Measurements from ENCODE around the gene SYNE1. TPM values are rescaled to one million over a fixed set of nuclear protein-coding genes. Genes with fewer than 3 reads are reported as not detected.

Gene SYNE1
- total RNA-seq, 1 donor: 143 TPM

- H3K27me3 ChIP-seq (ENCODE audit: insufficient read depth, low read length): no peaks in the 10 kb centered on the region
- no peaks in the 10 kb centered on the region for H3K4me1 ChIP-seq (ENCODE audit: insufficient read depth, low read length)
- no peaks in the 10 kb centered on the region for H3K9me3 ChIP-seq (ENCODE audit: low read depth, low read length)
- H3K4me3 ChIP-seq (ENCODE audit: low read length): no peak overlapping the region
Observed at GRCh38 chr6:152380351-152380767, 256.8 kb downstream of the SYNE1 start.

GRCh38 chr6:152379423-152379822, 257.7 kb downstream of the SYNE1 start:
- Histone ChIP-seq H3K4me3 (ENCODE audit: low read length) (no peak overlapping the region), H3K9me3 (ENCODE audit: low read depth, low read length) (no peaks in the 10 kb centered on the region), H3K27me3 (ENCODE audit: insufficient read depth, low read length) (no peaks in the 10 kb centered on the region)

GRCh38 chr6:152378169-152378568, 259.0 kb downstream of the SYNE1 start:
- no peaks in the 10 kb centered on the region for H3K4me1 ChIP-seq (ENCODE audit: insufficient read depth, low read length)
- no peaks in the 10 kb centered on the region for H3K9me3 ChIP-seq (ENCODE audit: low read depth, low read length)
- H3K4me3 ChIP-seq (ENCODE audit: low read length): no peak overlapping the region
- no peaks in the 10 kb centered on the region for H3K27me3 ChIP-seq (ENCODE audit: insufficient read depth, low read length)

More at GRCh38 chr6:152379423-152379822, 257.7 kb downstream of the SYNE1 start:
- H3K4me1 ChIP-seq (ENCODE audit: insufficient read depth, low read length): no peaks in the 10 kb centered on the region

GRCh38 chr6:152375197-152375596, 262.0 kb downstream of the SYNE1 start:
- Histone ChIP-seq H3K4me3 (ENCODE audit: low read length) (no peak overlapping the region), H3K4me1 (ENCODE audit: insufficient read depth, low read length) (no peaks in the 10 kb centered on the region), H3K27me3 (ENCODE audit: insufficient read depth, low read length) (no peaks in the 10 kb centered on the region), H3K9me3 (ENCODE audit: low read depth, low read length) (no peaks in the 10 kb centered on the region)

GRCh38 chr6:152372945-152373344, 264.2 kb downstream of the SYNE1 start:
- no peaks in the 10 kb centered on the region for H3K27me3 ChIP-seq (ENCODE audit: insufficient read depth, low read length)
- no peaks in the 10 kb centered on the region for H3K9me3 ChIP-seq (ENCODE audit: low read depth, low read length)
- H3K4me1 ChIP-seq (ENCODE audit: insufficient read depth, low read length): no peaks in the 10 kb centered on the region
- H3K4me3 ChIP-seq (ENCODE audit: low read length): no peak overlapping the region

GRCh38 chr6:152371775-152372174, 265.4 kb downstream of the SYNE1 start:
- Histone ChIP-seq H3K27me3 (ENCODE audit: insufficient read depth, low read length) (no peaks in the 10 kb centered on the region), H3K4me1 (ENCODE audit: insufficient read depth, low read length) (no peaks in the 10 kb centered on the region), H3K9me3 (ENCODE audit: low read depth, low read length) (no peaks in the 10 kb centered on the region), H3K4me3 (ENCODE audit: low read length) (no peak overlapping the region)

- Histone ChIP-seq H3K4me3 (ENCODE audit: low read length) (no peak overlapping the region), H3K27me3 (ENCODE audit: insufficient read depth, low read length) (no peaks in the 10 kb centered on the region), H3K9me3 (ENCODE audit: low read depth, low read length) (no peaks in the 10 kb centered on the region), H3K4me1 (ENCODE audit: insufficient read depth, low read length) (no peaks in the 10 kb centered on the region)
Observed at GRCh38 chr6:152368751-152369624, 268.2 kb downstream of the SYNE1 start.

- Histone ChIP-seq H3K9me3 (ENCODE audit: low read depth, low read length) (no peaks in the 10 kb centered on the region), H3K4me1 (ENCODE audit: insufficient read depth, low read length) (no peaks in the 10 kb centered on the region), H3K27me3 (ENCODE audit: insufficient read depth, low read length) (no peaks in the 10 kb centered on the region), H3K4me3 (ENCODE audit: low read length) (no peak overlapping the region)
Observed at GRCh38 chr6:152364866-152365265, 272.3 kb downstream of the SYNE1 start.

GRCh38 chr6:152360034-152360433, 277.1 kb downstream of the SYNE1 start:
- Histone ChIP-seq H3K4me3 (ENCODE audit: low read length) (no peak overlapping the region), H3K27me3 (ENCODE audit: insufficient read depth, low read length) (no peaks in the 10 kb centered on the region), H3K9me3 (ENCODE audit: low read depth, low read length) (no peaks in the 10 kb centered on the region), H3K4me1 (ENCODE audit: insufficient read depth, low read length) (no peaks in the 10 kb centered on the region)

GRCh38 chr6:152356662-152357061, 280.5 kb downstream of the SYNE1 start:
- Histone ChIP-seq H3K4me1 (ENCODE audit: insufficient read depth, low read length) (no peaks in the 10 kb centered on the region), H3K9me3 (ENCODE audit: low read depth, low read length) (no peaks in the 10 kb centered on the region), H3K27me3 (ENCODE audit: insufficient read depth, low read length) (no peaks in the 10 kb centered on the region), H3K4me3 (ENCODE audit: low read length) (no peak overlapping the region)

- no peaks in the 10 kb centered on the region for H3K9me3 ChIP-seq (ENCODE audit: low read depth, low read length)
- no peaks in the 10 kb centered on the region for H3K27me3 ChIP-seq (ENCODE audit: insufficient read depth, low read length)
- H3K4me3 ChIP-seq (ENCODE audit: low read length): no peak overlapping the region
- no peaks in the 10 kb centered on the region for H3K4me1 ChIP-seq (ENCODE audit: insufficient read depth, low read length)
Observed at GRCh38 chr6:152356016-152356415, 281.1 kb downstream of the SYNE1 start.

GRCh38 chr6:152355166-152355565, 282.0 kb downstream of the SYNE1 start:
- H3K4me3 ChIP-seq (ENCODE audit: low read length): no peak overlapping the region
- H3K4me1 ChIP-seq (ENCODE audit: insufficient read depth, low read length): no peaks in the 10 kb centered on the region
- H3K27me3 ChIP-seq (ENCODE audit: insufficient read depth, low read length): no peaks in the 10 kb centered on the region
- no peaks in the 10 kb centered on the region for H3K9me3 ChIP-seq (ENCODE audit: low read depth, low read length)

GRCh38 chr6:152353440-152353839, 283.7 kb downstream of the SYNE1 start:
- Histone ChIP-seq H3K9me3 (ENCODE audit: low read depth, low read length) (no peaks in the 10 kb centered on the region), H3K4me3 (ENCODE audit: low read length) (no peak overlapping the region)

GRCh38 chr6:152351742-152352141, 285.4 kb downstream of the SYNE1 start:
- Histone ChIP-seq H3K27me3 (ENCODE audit: insufficient read depth, low read length) (no peaks in the 10 kb centered on the region), H3K4me1 (ENCODE audit: insufficient read depth, low read length) (no peaks in the 10 kb centered on the region)

More at GRCh38 chr6:152353440-152353839, 283.7 kb downstream of the SYNE1 start:
- H3K27me3 ChIP-seq (ENCODE audit: insufficient read depth, low read length): no peaks in the 10 kb centered on the region
- H3K4me1 ChIP-seq (ENCODE audit: insufficient read depth, low read length): no peaks in the 10 kb centered on the region

GRCh38 chr6:152351110-152351509, 286.1 kb downstream of the SYNE1 start:
- Histone ChIP-seq H3K9me3 (ENCODE audit: low read depth, low read length) (no peaks in the 10 kb centered on the region), H3K4me3 (ENCODE audit: low read length) (no peak overlapping the region), H3K27me3 (ENCODE audit: insufficient read depth, low read length) (no peaks in the 10 kb centered on the region), H3K4me1 (ENCODE audit: insufficient read depth, low read length) (no peaks in the 10 kb centered on the region)

More at GRCh38 chr6:152351742-152352141, 285.4 kb downstream of the SYNE1 start:
- no peaks in the 10 kb centered on the region for H3K9me3 ChIP-seq (ENCODE audit: low read depth, low read length)
- H3K4me3 ChIP-seq (ENCODE audit: low read length): no peak overlapping the region

- H3K27me3 ChIP-seq (ENCODE audit: insufficient read depth, low read length): no peaks in the 10 kb centered on the region
- no peaks in the 10 kb centered on the region for H3K4me1 ChIP-seq (ENCODE audit: insufficient read depth, low read length)
- H3K4me3 ChIP-seq (ENCODE audit: low read length): no peak overlapping the region
Observed at GRCh38 chr6:152348116-152348515, 289.0 kb downstream of the SYNE1 start.

More at GRCh38 chr6:152348116-152348515, 289.0 kb downstream of the SYNE1 start:
- H3K9me3 ChIP-seq (ENCODE audit: low read depth, low read length): no peaks in the 10 kb centered on the region

Measured in mononuclear cell (primary cell).